Endodermal cell (in vitro differentiated cells): ENCODE results near the gene SAMD4B. TPM values are rescaled to one million over a fixed set of nuclear protein-coding genes. Genes with fewer than 3 reads are reported as not detected.

Source experiments
- DNase-seq: peaks from one replicate; pipeline ENCODE4 v3.0.0-alpha.2; 2017
- H3K27ac ChIP-seq: 2 replicates; pipeline ENCODE4 v1.5.1; 2013; ENCODE audit warnings: mild to moderate bottlenecking, low read depth, low read length, moderate library complexity
- H3K27me3 ChIP-seq: 2 replicates; pipeline ENCODE4 v1.6.1; 2013; ENCODE audit warnings: mild to moderate bottlenecking, low read length, moderate library complexity; ENCODE audit not compliant: insufficient read depth, control insufficient read depth, poor library complexity, severe bottlenecking
- H3K36me3 ChIP-seq: 2 replicates; pipeline ENCODE4 v1.7.0; 2013; ENCODE audit warnings: mild to moderate bottlenecking, low read length, moderate library complexity; ENCODE audit not compliant: control insufficient read depth, insufficient read depth
- H3K4me1 ChIP-seq: one replicate; pipeline ENCODE4 v1.7.0; 2013; ENCODE audit warnings: low read length; ENCODE audit not compliant: control insufficient read depth, insufficient read depth
- H3K4me3 ChIP-seq: 2 replicates; pipeline ENCODE4 v1.5.1; 2013; ENCODE audit warnings: mild to moderate bottlenecking, low read length, moderate library complexity
- H3K9ac ChIP-seq: 2 replicates; pipeline ENCODE4 v1.6.1; 2013; ENCODE audit warnings: mild to moderate bottlenecking, low read length, moderate library complexity; ENCODE audit not compliant: poor library complexity, severe bottlenecking; ENCODE audit errors: extremely low read depth
- H3K9me3 ChIP-seq: 2 replicates; pipeline ENCODE4 v1.6.1; 2013; ENCODE audit warnings: mild to moderate bottlenecking, low read length, moderate library complexity; ENCODE audit not compliant: control insufficient read depth
- H3K27ac Mint-ChIP-seq: 2 replicates; pipeline ENCODE4 v1.8.0; 2020; ENCODE audit warnings: mixed read lengths
- H3K27me3 Mint-ChIP-seq: 2 replicates; pipeline ENCODE4 v1.8.0; 2021; ENCODE audit warnings: mild to moderate bottlenecking, mixed read lengths; ENCODE audit not compliant: insufficient read depth
- H3K36me3 Mint-ChIP-seq: 2 replicates; pipeline ENCODE4 v1.8.0; 2020; ENCODE audit warnings: low read depth, mixed read lengths
- H3K4me1 Mint-ChIP-seq: 2 replicates; pipeline ENCODE4 v1.8.0; 2020; ENCODE audit warnings: mixed read lengths
- H3K4me3 Mint-ChIP-seq: 2 replicates; pipeline ENCODE4 v1.8.0; 2020; ENCODE audit warnings: mild to moderate bottlenecking, moderate library complexity, mixed read lengths
- H3K9me3 Mint-ChIP-seq: 2 replicates; pipeline ENCODE4 v1.8.0; 2020; ENCODE audit warnings: mild to moderate bottlenecking, mixed read lengths
- WGBS, 2 experiments: methylation state at CpG; one replicate each; pipeline versions ENCODE4 v1.1.5 to v1.1.7; 2013; ENCODE audit warnings: missing lambda C conversion rate in 2 of 2, mixed read lengths in 1 of 2; ENCODE audit not compliant: insufficient coverage in 1 of 2, insufficient read length in 1 of 2; 5-methylcytosine and 5-hydroxymethylcytosine counted together
- total RNA-seq, 2 donors: library from RNA; stranded (reverse); fragmentation: NEBNext Ultra II Directional in 1 of 2; extraction: Animal tissue kit (Norgen Biotek cat#: 25700) in 1 of 2; gene quantifications; 2 replicates in 1 of 2; 3 replicates in 1 of 2; pipeline ENCODE4 v1.2.1, GENCODE V29; 2021
- TF ChIP-seq, protein P1 (sequence below): fragments of 200-600 bp; sonication (generic); conservative IDR thresholded peaks from 2 replicates; pipeline ENCODE4 v1.5.0; 2021; ENCODE audit warnings: antibody characterized with exemption, mild to moderate bottlenecking

SAMD4B gene
- total RNA-seq, 2 donors from 2014 or later = 155 to 159 TPM

DNA sequence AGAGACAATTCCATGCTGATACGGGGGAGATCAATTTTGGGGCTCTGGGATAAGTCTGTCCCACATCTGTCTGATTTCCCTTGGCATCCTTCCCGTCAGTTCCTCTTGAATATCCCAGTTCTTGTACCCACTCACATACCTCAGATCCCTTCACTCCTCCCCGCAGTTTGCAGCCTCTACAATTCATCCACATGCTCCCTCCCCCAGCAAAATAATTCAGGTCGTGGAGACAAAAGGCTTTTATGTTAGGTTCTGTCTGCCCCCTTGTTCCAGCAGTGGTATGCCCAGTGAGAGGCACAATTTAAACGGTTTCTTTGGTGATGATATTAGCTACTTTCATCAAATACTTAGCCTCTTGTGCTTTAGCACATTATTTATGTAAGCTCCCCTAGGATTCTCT is 83.9 kb downstream of the SAMD4B start:
- Histone ChIP-seq H3K27me3 (no peaks in the 10 kb centered on the region), H3K9ac (no peak overlapping the region), H3K4me1 (peaks cover 6% of the 10 kb centered on the region), H3K36me3 (peaks cover 42% of the 10 kb centered on the region), H3K4me3 (no peak overlapping the region), H3K27ac (peak overlapping the region; percentile 9), H3K9me3 (no peaks in the 10 kb centered on the region)
- DNase-seq = peak; percentile 42
- Mint-ChIP-seq H3K27ac (no peak overlapping the region), H3K4me1 (peaks cover 10% of the 10 kb centered on the region), H3K27me3 (no peaks in the 10 kb centered on the region), H3K36me3 (peaks cover 30% of the 10 kb centered on the region), H3K9me3 (no peaks in the 10 kb centered on the region), H3K4me3 (no peak overlapping the region)
- TF ChIP-seq, protein P1, sequence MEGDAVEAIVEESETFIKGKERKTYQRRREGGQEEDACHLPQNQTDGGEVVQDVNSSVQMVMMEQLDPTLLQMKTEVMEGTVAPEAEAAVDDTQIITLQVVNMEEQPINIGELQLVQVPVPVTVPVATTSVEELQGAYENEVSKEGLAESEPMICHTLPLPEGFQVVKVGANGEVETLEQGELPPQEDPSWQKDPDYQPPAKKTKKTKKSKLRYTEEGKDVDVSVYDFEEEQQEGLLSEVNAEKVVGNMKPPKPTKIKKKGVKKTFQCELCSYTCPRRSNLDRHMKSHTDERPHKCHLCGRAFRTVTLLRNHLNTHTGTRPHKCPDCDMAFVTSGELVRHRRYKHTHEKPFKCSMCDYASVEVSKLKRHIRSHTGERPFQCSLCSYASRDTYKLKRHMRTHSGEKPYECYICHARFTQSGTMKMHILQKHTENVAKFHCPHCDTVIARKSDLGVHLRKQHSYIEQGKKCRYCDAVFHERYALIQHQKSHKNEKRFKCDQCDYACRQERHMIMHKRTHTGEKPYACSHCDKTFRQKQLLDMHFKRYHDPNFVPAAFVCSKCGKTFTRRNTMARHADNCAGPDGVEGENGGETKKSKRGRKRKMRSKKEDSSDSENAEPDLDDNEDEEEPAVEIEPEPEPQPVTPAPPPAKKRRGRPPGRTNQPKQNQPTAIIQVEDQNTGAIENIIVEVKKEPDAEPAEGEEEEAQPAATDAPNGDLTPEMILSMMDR = no peak
- 82 to 86% methylated on average over 5 of the region's 5 CpGs for WGBS, 2 experiments

DNA sequence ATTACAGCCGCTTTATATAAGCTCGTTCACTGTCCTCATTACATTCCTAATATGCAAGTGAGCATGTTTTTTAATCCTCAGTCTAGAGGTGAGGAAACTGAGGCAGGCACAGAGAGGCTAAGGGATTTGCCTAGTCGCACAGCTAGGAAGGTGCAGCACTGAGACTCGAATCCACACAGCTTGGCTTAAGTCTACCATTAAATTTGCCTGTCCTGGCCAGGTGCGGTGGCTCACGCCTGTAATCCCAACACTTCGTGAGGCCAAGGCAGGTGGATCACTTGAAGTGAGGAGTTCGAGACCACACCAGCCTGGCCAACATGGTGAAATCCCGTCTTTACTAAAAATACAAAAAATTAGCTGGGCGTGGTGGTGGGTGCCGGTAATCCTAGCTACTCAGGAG is 85.5 kb downstream of the SAMD4B start:
- WGBS, 2 experiments = 94 to 96% methylated on average over 11 of the region's 11 CpGs
- TF ChIP-seq, protein P1 = no peak
- Histone ChIP-seq H3K4me3 (no peak overlapping the region), H3K27ac (peak overlapping the region; percentile 95), H3K9me3 (no peaks in the 10 kb centered on the region), H3K36me3 (peaks cover 38% of the 10 kb centered on the region), H3K27me3 (no peaks in the 10 kb centered on the region), H3K4me1 (peaks cover 6% of the 10 kb centered on the region), H3K9ac (no peak overlapping the region)
- Mint-ChIP-seq H3K27me3 (no peaks in the 10 kb centered on the region), H3K4me3 (no peak overlapping the region), H3K9me3 (no peaks in the 10 kb centered on the region), H3K27ac (peak overlapping the region; percentile 97), H3K4me1 (peaks cover 10% of the 10 kb centered on the region), H3K36me3 (peaks cover 27% of the 10 kb centered on the region)
- no peak for DNase-seq

DNA sequence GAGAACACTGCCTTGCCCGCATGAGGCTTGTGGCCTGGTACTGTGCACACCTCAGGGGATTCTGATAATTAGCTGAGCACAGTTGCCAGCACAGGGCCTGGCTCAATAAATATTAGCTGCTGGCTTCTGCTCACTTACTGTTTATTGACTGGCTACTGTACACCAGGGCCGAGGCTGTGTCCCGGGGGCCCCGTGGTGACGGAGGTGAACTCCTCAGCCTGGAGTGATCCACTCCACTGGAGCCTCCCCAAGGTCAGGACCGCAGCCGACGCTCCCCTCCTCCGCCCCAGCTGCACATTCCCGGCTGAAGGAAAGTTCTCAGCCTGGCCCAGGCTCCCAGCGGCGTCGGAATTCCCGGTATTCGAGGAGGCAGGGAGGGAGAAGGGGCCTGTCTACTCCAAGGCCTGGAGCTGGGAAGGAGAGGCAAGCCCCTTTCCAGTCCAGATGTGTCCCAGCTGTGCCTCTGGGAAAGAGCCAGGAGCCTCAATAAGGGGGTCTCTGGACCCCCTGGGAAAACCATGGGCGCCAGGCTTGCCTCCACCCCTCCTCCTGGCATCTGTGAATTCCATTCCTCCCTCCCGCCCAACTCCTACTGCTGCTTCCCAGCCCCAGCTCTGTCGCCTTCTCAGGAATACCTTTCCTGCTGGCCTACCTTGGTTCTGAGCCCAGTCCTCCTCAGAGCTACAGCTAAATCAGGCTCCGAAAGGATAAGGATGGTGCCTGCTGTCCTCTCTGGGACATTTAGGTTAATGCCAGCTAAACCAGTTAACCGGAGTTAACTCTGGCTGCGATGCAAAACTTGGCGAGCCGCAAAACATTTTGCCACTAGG is 86.3 kb downstream of the SAMD4B start:
- peaks cover 10% of the 10 kb centered on the region for H3K4me1 Mint-ChIP-seq
- H3K27me3 Mint-ChIP-seq = no peaks in the 10 kb centered on the region
- peak overlapping the region; percentile 97 for H3K27ac Mint-ChIP-seq
- H3K27ac ChIP-seq = peak overlapping the region; percentile 95
- no peaks in the 10 kb centered on the region for H3K9me3 Mint-ChIP-seq
- no peak overlapping the region for H3K4me3 ChIP-seq
- DNase-seq = peak; percentile 97
- no peaks in the 10 kb centered on the region for H3K9me3 ChIP-seq
- peaks cover 39% of the 10 kb centered on the region for H3K36me3 ChIP-seq
- WGBS, 2 experiments = 27 to 30% methylated on average over 9 to 23 of the region's 23 CpGs
- H3K9ac ChIP-seq = peak overlapping the region; percentile 71
- TF ChIP-seq, protein P1 = peak; percentile 36
- H3K4me3 Mint-ChIP-seq = peak overlapping the region; percentile 43
- H3K27me3 ChIP-seq = no peaks in the 10 kb centered on the region
- H3K4me1 ChIP-seq = peaks cover 6% of the 10 kb centered on the region
- peaks cover 32% of the 10 kb centered on the region for H3K36me3 Mint-ChIP-seq
